Measurements from ENCODE around the gene TOMM70.

TOMM70 gene

GRCh38 chr3:100411091-100411982, 10.4 kb upstream of the TOMM70 start:
- DNase-seq = no peak

- no peak for DNase-seq
Measured at GRCh38 chr3:100407977-100408532, 7.2 kb upstream of the TOMM70 start.

GRCh38 chr3:100407164-100407563, 6.3 kb upstream of the TOMM70 start:
- DNase-seq = no peak

GRCh38 chr3:100404250-100404548, 3.3 kb upstream of the TOMM70 start:
- DNase-seq = no peak

- no peak for DNase-seq
Measured at GRCh38 chr3:100403362-100404249, 2.7 kb upstream of the TOMM70 start.

GRCh38 chr3:100402891-100403290, 2.0 kb upstream of the TOMM70 start:
- no peak for DNase-seq

GRCh38 chr3:100402256-100402655, 1.4 kb upstream of the TOMM70 start:
- DNase-seq = peak; percentile 15

- DNase-seq = peak; percentile 45
Measured at GRCh38 chr3:100401674-100402041, 769 bp upstream of the TOMM70 start.

GRCh38 chr3:100400419-100400779, 490 bp downstream of the TOMM70 start:
- DNase-seq = no peak

GRCh38 chr3:100399341-100400071, 1.4 kb downstream of the TOMM70 start:
- DNase-seq = no peak

GRCh38 chr3:100396967-100397366, 3.9 kb downstream of the TOMM70 start:
- DNase-seq = no peak

- DNase-seq = no peak
Measured at GRCh38 chr3:100395679-100396431, 5.0 kb downstream of the TOMM70 start.

GRCh38 chr3:100389025-100389424, 11.9 kb downstream of the TOMM70 start:
- DNase-seq = no peak

- no peak for DNase-seq
Measured at GRCh38 chr3:100386437-100387074, 14.3 kb downstream of the TOMM70 start.

- no peak for DNase-seq
Measured at GRCh38 chr3:100384733-100385525, 16.0 kb downstream of the TOMM70 start.

- DNase-seq = no peak
Measured at GRCh38 chr3:100376301-100376700, 24.6 kb downstream of the TOMM70 start.

GRCh38 chr3:100374521-100374920, 26.4 kb downstream of the TOMM70 start:
- no peak for DNase-seq

- no peak for DNase-seq
Measured at GRCh38 chr3:100370756-100371155, 30.1 kb downstream of the TOMM70 start.

- no peak for DNase-seq
Measured at GRCh38 chr3:100368441-100368840, 32.4 kb downstream of the TOMM70 start.

GRCh38 chr3:100366424-100366823, 34.5 kb downstream of the TOMM70 start:
- no peak for DNase-seq

GRCh38 chr3:100364421-100364820, 36.5 kb downstream of the TOMM70 start:
- no peak for DNase-seq
